Fibroblast of villous mesenchyme (primary cell): ENCODE measurements around the gene KCNQ5. TPM values are rescaled to one million over a fixed set of nuclear protein-coding genes. Genes with fewer than 3 reads are reported as not detected.

Experiments
- DNase-seq: peaks from one replicate; pipeline ENCODE4 v3.0.0-alpha.2; 2010; ENCODE audit warnings: low read depth
- H3K4me3 ChIP-seq: 2 replicates; pipeline ENCODE4 v1.5.1; 2011; ENCODE audit warnings: low read depth, mild to moderate bottlenecking, low read length
- total RNA-seq: library from RNA; depleted of rRNA; stranded (reverse); fragments of >200 nt; gene quantifications from 2 replicates; pipeline ENCODE4 v1.2.3, GENCODE V29; 2012
- TF ChIP-seq, protein P1 (sequence below): IDR thresholded peaks from 2 replicates; pipeline ENCODE4 v1.5.1; 2012; ENCODE audit warnings: low read depth, mild to moderate bottlenecking, low read length; ENCODE audit not compliant: insufficient read depth

Gene KCNQ5
- total RNA-seq, 1 donor: 0.86 TPM

DNA sequence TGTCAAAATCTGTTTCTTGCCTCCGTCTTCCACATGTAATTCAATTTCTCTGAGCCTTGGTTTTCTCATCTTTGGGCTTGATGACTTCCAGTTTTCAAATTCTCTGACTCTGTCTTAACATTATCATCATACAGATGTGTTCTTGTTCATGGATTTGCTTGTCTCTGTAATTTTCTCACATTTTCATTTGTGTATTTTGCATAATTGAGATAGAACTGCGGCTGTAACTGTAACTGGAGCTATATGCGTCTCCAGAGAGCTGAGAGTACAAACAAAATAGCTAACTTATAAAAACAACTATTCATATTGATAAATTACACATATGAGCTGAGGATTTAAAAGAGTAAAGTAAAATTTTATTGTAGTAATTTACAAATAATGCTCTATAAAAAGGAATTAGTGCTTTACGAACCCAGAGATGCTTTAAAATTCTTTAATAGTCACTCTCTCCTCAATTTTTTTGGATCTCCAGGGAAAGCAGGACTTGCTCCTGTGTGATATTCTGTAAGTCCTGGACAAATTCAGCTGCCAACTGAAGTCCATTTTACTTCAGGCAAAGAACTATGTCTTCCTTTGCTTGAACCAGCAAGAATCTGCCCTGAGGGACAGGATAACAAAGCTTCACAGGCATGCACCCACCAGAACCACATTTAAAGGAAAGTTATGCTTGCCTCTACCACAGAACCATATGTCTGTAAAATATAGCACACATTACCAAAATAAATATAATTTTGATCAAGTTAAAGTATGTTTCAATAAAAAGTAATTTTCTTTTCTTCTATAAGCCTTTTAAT lies 315.1 kb downstream of the KCNQ5 start:
- no peak overlapping the region for H3K4me3 ChIP-seq
- DNase-seq: no peak
- TF ChIP-seq, protein P1, sequence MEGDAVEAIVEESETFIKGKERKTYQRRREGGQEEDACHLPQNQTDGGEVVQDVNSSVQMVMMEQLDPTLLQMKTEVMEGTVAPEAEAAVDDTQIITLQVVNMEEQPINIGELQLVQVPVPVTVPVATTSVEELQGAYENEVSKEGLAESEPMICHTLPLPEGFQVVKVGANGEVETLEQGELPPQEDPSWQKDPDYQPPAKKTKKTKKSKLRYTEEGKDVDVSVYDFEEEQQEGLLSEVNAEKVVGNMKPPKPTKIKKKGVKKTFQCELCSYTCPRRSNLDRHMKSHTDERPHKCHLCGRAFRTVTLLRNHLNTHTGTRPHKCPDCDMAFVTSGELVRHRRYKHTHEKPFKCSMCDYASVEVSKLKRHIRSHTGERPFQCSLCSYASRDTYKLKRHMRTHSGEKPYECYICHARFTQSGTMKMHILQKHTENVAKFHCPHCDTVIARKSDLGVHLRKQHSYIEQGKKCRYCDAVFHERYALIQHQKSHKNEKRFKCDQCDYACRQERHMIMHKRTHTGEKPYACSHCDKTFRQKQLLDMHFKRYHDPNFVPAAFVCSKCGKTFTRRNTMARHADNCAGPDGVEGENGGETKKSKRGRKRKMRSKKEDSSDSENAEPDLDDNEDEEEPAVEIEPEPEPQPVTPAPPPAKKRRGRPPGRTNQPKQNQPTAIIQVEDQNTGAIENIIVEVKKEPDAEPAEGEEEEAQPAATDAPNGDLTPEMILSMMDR: no peak

DNA sequence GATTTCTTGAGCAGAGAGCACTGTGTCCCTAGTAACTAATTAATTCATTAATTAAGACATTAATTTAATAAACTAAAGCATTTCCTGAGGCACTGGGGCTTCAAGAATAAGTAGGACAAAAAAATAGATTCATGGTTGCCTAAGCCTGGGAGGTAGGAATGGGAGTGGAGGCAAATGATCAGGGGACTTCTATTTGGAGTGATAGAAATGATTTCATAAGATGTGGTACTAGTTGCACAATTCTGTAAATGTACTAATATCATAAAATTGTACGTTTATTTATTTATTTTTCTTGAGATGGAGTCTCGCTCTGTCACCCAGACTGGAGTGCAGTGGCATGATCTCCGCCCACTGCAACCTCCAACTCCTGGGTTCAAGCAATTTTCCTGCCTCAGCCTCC lies 316.2 kb downstream of the KCNQ5 start:
- no peak overlapping the region for H3K4me3 ChIP-seq
- no peak for DNase-seq
- TF ChIP-seq, protein P1: no peak

DNA sequence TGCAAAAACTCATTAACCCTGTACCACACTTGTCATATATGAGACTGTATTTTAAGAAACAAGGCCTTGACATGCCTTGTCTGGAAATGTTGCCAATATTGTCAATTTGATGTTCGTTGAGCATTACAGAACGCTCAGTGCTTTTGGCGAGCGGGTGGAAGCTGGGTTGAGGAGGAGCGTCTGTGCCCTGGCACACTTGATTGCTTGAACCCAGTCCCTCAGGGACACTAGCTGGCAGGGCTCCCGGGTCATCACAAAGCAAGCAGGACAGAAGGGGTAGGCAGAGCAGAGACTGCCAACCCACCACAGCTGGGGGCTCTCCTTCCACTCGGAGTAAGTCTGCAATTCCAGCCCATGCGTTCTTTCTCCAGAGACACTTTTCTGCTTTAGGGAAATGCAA lies 317.1 kb downstream of the KCNQ5 start:
- TF ChIP-seq, protein P1: no peak
- DNase-seq: no peak
- H3K4me3 ChIP-seq: no peak overlapping the region

DNA sequence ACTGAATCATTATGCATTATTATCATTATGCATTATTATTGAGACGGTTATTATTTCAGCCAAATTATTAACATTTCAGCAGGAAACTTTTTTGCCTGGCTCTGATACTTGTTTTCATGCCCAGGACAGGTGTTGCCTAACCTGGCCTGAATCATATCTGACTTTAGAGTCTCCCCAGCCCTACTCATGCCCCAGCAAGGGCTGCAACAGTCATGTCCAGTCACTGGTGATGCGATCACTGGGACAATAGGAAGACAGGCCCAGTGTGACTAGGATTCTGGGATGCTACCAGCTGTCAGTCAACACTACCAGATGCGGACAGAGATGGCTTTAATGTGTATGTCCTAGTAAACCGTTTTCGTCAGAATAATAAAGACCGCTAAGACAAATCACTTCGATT lies 318.4 kb downstream of the KCNQ5 start:
- TF ChIP-seq, protein P1: no peak
- H3K4me3 ChIP-seq: no peak overlapping the region
- no peak for DNase-seq

DNA sequence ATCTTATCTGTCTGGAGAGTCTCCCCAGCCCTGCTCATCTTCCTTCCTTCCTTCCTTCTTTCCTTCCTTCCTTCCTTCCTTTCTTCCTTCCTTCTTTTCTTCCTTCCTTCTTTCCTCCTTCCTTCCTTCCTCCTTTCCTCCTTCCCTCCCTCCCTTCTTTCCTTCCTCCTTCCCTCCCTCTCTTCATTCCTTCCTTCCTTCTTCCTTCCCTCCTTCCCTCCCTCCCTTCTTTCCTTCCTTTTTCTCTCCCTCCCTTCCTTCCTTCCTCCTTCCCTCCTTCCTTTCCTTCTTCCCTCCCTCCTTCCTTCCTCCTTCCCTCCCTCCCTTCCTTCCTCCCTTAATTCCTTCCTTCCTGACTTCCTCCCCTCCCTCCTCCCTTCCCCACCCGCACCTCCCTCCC lies 319.4 kb downstream of the KCNQ5 start:
- no peak overlapping the region for H3K4me3 ChIP-seq
- TF ChIP-seq, protein P1: no peak
- DNase-seq: no peak

DNA sequence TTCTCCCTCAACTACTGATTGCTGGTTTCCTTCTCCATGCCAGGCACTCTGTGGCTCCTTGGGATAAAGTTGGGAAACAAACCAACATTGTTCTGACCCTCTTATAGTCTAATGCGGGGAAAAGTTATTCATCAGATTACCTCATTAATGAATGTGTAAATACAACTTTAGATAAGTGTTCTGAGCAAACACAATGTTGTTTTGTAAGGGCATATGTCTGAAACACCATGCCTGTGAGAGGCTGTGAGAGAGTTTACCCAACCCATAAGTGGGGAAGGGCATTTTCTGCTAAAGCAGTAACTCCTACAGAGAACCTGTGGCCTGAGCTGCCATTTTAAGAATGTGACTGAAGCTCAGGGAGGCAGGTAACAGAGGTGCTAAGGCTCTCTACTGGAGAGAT lies 319.9 kb downstream of the KCNQ5 start:
- TF ChIP-seq, protein P1: no peak
- DNase-seq: no peak
- H3K4me3 ChIP-seq: no peak overlapping the region

DNA sequence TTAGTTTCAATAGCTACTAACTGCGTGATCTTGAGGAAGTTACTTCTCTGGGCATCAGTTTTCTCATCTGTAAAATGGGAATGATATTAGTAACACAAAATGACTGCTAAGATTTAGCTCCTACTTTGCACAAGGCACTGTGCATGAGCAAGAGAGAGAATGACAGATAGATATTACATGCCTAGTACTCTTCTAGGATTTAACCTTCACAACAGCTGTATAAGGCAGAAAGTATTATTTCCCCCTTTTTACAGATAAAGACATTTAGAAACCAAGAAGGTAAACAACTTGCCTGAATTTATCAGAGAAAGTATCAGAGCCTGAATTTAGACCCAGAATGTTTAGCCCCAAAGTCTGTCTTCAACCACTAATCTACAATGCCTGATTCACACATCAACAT lies 321.8 kb downstream of the KCNQ5 start:
- TF ChIP-seq, protein P1: no peak
- no peak overlapping the region for H3K4me3 ChIP-seq
- DNase-seq: no peak
